Measurements from ENCODE around the gene SRGAP3. TPM values are rescaled to one million over a fixed set of nuclear protein-coding genes. Genes with fewer than 3 reads are reported as not detected.

Gene SRGAP3
- total RNA-seq, 2 donors from 2014 or later = 2.6 to 12.8 TPM

DNA sequence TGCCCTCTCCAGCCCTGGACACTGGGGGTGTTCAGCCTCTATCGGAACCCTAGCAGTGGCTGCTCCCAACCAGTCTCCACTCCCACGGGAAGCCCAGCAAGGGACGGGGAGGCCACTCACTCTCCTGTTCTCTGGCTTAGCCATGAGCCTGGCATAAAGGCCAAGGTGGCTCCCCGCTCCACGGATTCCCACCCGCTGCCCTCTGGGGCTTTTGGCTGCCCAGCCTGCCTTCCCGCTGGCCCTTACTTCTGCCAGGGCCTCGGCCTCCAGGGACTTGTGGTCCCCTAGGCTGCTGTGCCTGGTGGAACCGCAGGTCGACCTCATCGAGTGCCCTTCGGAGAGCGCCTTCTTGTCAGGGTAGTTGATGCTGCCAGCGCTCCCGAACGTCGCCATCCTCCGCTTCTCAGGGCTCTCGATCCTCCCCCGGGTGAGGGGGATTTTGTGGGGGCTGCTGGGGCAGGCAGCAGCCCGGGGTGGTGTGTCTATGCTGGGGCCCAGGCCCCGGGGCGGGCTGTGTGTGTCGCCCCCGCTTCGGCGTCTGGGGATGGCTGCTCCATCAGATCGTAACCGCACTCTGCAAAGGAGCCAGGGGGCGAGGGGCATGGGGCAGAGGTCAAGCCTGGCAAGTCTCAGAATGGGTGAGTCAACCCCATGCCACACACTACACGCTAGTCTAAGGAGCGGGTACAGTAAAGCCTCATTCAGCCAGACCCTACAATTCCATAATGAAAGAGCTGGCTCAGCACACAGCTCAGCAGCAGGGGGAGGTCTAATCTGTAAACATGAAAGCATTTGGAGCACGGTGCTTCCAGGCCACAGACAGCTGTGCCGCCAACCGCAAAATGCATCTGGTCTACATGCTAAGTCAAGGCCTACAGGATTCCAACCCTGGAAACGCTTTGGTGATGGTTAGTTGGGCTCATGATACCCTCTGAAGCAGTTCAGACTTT, 258.9 kb downstream of the SRGAP3 start:
- H3K4me1 ChIP-seq (ENCODE audit: control insufficient read depth in 1 of 2, low read depth in 2 of 2) = no peaks in the 10 kb centered on the region
- H3K4me3 ChIP-seq = no peak overlapping the region
- ATAC-seq (ENCODE audit: insufficient number of reproducible peaks, low FRiP score, low read depth) = no peak
- no peak overlapping the region for H3K27ac ChIP-seq
- no peaks in the 10 kb centered on the region for H3K36me3 ChIP-seq
- DNase-seq (ENCODE audit: low spot score) = no peak
- no peaks in the 10 kb centered on the region for H3K27me3 ChIP-seq (replicated peaks; ENCODE audit: insufficient read depth)
- TF ChIP-seq, protein P1, sequence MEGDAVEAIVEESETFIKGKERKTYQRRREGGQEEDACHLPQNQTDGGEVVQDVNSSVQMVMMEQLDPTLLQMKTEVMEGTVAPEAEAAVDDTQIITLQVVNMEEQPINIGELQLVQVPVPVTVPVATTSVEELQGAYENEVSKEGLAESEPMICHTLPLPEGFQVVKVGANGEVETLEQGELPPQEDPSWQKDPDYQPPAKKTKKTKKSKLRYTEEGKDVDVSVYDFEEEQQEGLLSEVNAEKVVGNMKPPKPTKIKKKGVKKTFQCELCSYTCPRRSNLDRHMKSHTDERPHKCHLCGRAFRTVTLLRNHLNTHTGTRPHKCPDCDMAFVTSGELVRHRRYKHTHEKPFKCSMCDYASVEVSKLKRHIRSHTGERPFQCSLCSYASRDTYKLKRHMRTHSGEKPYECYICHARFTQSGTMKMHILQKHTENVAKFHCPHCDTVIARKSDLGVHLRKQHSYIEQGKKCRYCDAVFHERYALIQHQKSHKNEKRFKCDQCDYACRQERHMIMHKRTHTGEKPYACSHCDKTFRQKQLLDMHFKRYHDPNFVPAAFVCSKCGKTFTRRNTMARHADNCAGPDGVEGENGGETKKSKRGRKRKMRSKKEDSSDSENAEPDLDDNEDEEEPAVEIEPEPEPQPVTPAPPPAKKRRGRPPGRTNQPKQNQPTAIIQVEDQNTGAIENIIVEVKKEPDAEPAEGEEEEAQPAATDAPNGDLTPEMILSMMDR (IDR thresholded peaks at IDR 0.05) = no peak
- H3K9me3 ChIP-seq = no peaks in the 10 kb centered on the region

DNA sequence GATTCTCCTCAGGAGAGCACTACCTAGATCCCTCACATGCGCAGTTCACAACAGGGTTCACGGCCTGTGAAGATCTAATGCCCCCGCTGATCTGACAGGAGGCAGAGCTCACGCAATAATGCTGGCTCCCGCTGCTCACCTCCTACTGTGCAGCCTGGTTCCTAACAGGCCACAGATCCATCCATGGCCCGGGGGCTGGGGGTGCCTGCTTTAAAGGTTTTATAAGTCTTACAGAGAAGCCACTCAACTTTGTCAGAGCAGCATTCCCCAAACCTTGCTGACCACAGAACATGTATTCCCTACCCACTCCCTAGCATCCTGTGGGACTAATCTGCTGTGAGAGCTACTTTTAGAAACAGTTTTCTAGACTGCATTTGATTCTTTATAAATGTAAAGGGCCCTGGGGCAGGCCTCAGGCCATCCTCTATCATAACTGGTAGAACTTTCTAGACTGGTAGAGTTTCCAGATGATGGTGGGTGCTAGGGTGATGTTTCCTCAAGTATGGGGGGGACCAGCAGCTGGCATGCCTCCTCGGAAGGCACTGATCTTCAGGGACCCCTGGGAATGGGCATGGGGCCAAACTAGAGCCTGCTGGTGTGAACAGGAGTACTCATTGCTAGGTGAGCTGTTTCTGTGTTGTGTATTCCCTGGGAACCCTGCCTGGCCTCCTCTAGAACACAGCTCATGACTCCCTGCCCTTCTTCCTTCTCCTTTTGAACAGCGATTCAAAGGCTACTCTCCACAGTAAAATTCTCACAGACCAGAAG, 260.5 kb downstream of the SRGAP3 start:
- H3K9me3 ChIP-seq = no peaks in the 10 kb centered on the region
- TF ChIP-seq, protein P1 (IDR thresholded peaks at IDR 0.05) = no peak
- no peak overlapping the region for H3K4me3 ChIP-seq
- ATAC-seq (ENCODE audit: insufficient number of reproducible peaks, low FRiP score, low read depth) = no peak
- H3K27ac ChIP-seq = no peak overlapping the region
- no peak for DNase-seq (ENCODE audit: low spot score)
- H3K27me3 ChIP-seq (replicated peaks; ENCODE audit: insufficient read depth) = no peaks in the 10 kb centered on the region
- H3K36me3 ChIP-seq = no peaks in the 10 kb centered on the region
- H3K4me1 ChIP-seq (ENCODE audit: control insufficient read depth in 1 of 2, low read depth in 2 of 2) = no peaks in the 10 kb centered on the region

DNA sequence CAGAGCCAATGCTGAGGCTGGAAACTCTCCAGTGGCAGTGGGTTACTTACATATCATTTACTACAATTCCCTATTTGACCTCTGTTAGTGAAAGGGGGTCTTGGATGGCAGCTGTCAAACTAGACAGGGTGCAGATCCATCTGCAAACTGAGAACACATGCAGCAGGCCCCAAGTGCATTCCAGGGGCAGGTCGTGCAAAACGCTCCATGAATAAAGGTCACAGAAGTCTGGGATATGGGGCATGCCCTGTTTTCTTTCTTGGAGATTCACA, 261.1 kb downstream of the SRGAP3 start:
- H3K27ac ChIP-seq = no peak overlapping the region
- H3K4me3 ChIP-seq = no peak overlapping the region
- H3K4me1 ChIP-seq (ENCODE audit: control insufficient read depth in 1 of 2, low read depth in 2 of 2) = no peaks in the 10 kb centered on the region
- no peak for ATAC-seq (ENCODE audit: insufficient number of reproducible peaks, low FRiP score, low read depth)
- TF ChIP-seq, protein P1 (IDR thresholded peaks at IDR 0.05) = no peak
- H3K27me3 ChIP-seq (replicated peaks; ENCODE audit: insufficient read depth) = no peaks in the 10 kb centered on the region
- H3K36me3 ChIP-seq = no peaks in the 10 kb centered on the region
- no peak for DNase-seq (ENCODE audit: low spot score)
- H3K9me3 ChIP-seq = no peaks in the 10 kb centered on the region

DNA sequence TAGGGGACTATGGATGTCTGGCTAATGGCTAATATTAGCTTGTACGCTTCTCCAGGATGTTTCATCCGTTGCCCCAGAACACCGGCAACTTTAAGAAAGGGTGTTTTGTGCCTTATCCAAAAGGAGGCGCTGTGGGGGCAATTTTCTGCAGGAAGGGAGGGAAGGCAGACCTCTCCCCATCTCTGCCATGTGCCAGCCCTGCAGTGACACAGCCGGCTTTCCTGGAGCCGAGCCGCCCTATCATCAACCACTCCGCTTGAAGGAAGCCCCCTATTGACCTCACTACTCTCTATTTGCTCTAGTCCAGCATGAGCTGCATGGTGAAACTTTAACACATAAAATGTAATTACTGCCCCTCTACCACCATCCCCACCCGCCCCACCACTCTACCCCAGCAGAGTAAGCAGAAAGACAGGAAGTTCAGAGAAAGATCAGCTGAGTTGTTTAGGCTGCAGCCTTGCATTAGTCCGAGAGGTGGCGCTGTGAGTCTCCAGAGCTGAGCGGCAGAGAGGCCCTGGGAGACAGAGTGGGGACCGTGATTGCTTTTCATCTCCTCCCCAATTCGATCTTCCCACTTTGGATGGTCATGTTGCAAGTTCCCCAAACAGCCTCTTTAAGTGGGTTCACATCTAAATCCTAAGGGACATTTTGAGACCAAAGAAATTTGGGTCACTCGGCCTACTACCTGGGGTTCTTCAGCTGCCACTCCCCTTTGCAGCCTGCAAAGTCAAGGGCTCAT, 261.6 kb downstream of the SRGAP3 start:
- TF ChIP-seq, protein P1 (IDR thresholded peaks at IDR 0.05) = peak; percentile 73
- H3K4me3 ChIP-seq = no peak overlapping the region
- no peaks in the 10 kb centered on the region for H3K27me3 ChIP-seq (replicated peaks; ENCODE audit: insufficient read depth)
- ATAC-seq (ENCODE audit: insufficient number of reproducible peaks, low FRiP score, low read depth) (peak; percentile 36), DNase-seq (ENCODE audit: low spot score) (no peak)
- H3K4me1 ChIP-seq (ENCODE audit: control insufficient read depth in 1 of 2, low read depth in 2 of 2) = no peaks in the 10 kb centered on the region
- H3K36me3 ChIP-seq = no peaks in the 10 kb centered on the region
- H3K9me3 ChIP-seq = no peaks in the 10 kb centered on the region
- H3K27ac ChIP-seq = no peak overlapping the region

DNA sequence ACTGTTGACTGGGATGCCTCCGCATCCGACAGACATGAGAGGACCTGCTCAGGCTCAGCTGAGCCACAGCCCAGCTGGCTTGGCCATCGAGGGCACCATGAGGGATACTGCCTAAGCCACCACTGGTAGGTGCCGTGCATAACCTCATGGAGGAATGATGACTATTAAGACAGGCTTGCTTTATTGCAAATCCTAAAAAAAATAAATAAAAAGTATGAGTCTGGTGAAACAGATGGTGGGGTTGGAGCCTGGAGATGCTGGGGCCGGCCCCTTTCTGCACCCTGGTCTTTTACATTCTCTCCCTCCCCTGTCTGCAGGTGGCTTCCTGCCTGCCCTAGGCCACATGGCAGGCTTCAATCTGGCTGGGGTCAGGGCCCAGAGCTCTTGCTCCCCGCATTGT, 262.2 kb downstream of the SRGAP3 start:
- TF ChIP-seq, protein P1 (IDR thresholded peaks at IDR 0.05) = no peak
- H3K27me3 ChIP-seq (replicated peaks; ENCODE audit: insufficient read depth) = no peaks in the 10 kb centered on the region
- no peak overlapping the region for H3K27ac ChIP-seq
- H3K9me3 ChIP-seq = no peaks in the 10 kb centered on the region
- no peak for DNase-seq (ENCODE audit: low spot score)
- ATAC-seq (ENCODE audit: insufficient number of reproducible peaks, low FRiP score, low read depth) = no peak
- no peak overlapping the region for H3K4me3 ChIP-seq
- H3K36me3 ChIP-seq = no peaks in the 10 kb centered on the region
- no peaks in the 10 kb centered on the region for H3K4me1 ChIP-seq (ENCODE audit: control insufficient read depth in 1 of 2, low read depth in 2 of 2)

Data from thoracic aorta (tissue), 2 donors.